Stomach (tissue), 9 donors: Measurements from ENCODE around the gene MEF2A. TPM values are rescaled to one million over a fixed set of nuclear protein-coding genes. Genes with fewer than 3 reads are reported as not detected.

Source experiments
- DNase-seq, 2 donors: peaks; one replicate each; pipeline versions ENCODE4 v3.0.0 to v3.0.0-alpha.2; 2013 to 2019
- H3K27ac ChIP-seq, 5 donors: fragments of 200-600 bp in 4 of 5; sonication (generic) in 4 of 5; one replicate each; pipeline ENCODE4 v1.5.1; 2013 to 2019; ENCODE audit warnings: mild to moderate bottlenecking in 1 of 5, moderate library complexity in 1 of 5
- H3K27me3 ChIP-seq, 3 donors: fragments of 200-600 bp; sonication (generic); one replicate each; pipeline ENCODE4 v1.5.1; 2017 to 2019; ENCODE audit warnings: mixed run types in 1 of 3
- H3K36me3 ChIP-seq, 4 donors: fragments of 200-600 bp; sonication (generic); 1 replicate in 3 of 4; 2 replicates in 1 of 4; pipeline ENCODE4 v1.5.1; 2016 to 2019
- H3K4me1 ChIP-seq, 4 donors: fragments of 200-600 bp; sonication (generic); one replicate each; pipeline ENCODE4 v1.5.1; 2016 to 2019
- H3K4me3 ChIP-seq, 4 donors: fragments of 200-600 bp; sonication (generic) in 3 of 4; one replicate each; pipeline ENCODE4 v1.5.1; 2016 to 2019; ENCODE audit warnings: mild to moderate bottlenecking in 1 of 4
- H3K9me3 ChIP-seq, 4 donors: fragments of 200-600 bp; sonication (generic); one replicate each; pipeline ENCODE4 v1.5.1; 2016 to 2019
- EP300 ChIP-seq: sonication (generic); formaldehyde crosslinking; IDR thresholded peaks from one replicate; pipeline ENCODE4 v1.6.1; 2017; ENCODE audit warnings: antibody characterized with exemption
- POLR2A ChIP-seq, 4 donors: fragments of 450-650 bp; IDR thresholded peaks; one replicate each; pipeline ENCODE4 v1.6.1; 2016; ENCODE audit warnings: antibody characterized with exemption in 4 of 4, control low read depth in 2 of 4, mild to moderate bottlenecking in 1 of 4, moderate library complexity in 1 of 4
- POLR2AphosphoS5 ChIP-seq, 3 donors: sonication (generic); formaldehyde crosslinking; IDR thresholded peaks; one replicate each; pipeline ENCODE4 v1.6.1; 2016; ENCODE audit warnings: antibody characterized with exemption in 3 of 3
- WGBS, 5 donors: extraction: QIAGEN DNeasy Blood & Tissue Kit in 3 of 5; methylation state at CpG; one replicate each; pipeline versions ENCODE4 v1.1.5 to v1.1.7; 2013 to 2018; 5-methylcytosine and 5-hydroxymethylcytosine counted together
- intact Hi-C: fragments of 100-400 bp; cut with DNase I; formaldehyde crosslinking; loops from one replicate; pipeline ENCODE4 v1.15.1; 2023; ENCODE audit warnings: low total_unique reads
- polyA plus RNA-seq, 3 donors: library from polyadenylated mRNA; stranded (reverse); fragments of 200-250 nt; gene quantifications; one replicate each; pipeline ENCODE4 v1.2.3, GENCODE V29; 2013
- total RNA-seq, 5 donors: library from RNA; depleted of rRNA; stranded (reverse); fragments of >200 nt; gene quantifications; one replicate each; pipeline versions ENCODE4 v1.1.0 to v1.2.3, GENCODE V29; 2014 to 2016
- TF ChIP-seq, protein P1 (sequence below), 7 experiments: fragments of 450-650 bp in 4 of 7; fragments of 200-600 bp in 3 of 7; sonication (generic) in 3 of 7; IDR thresholded peaks; one replicate each; pipeline ENCODE4 v1.5.1; 2016 to 2019; ENCODE audit warnings: antibody characterized with exemption in 7 of 7, control low read depth in 2 of 7, mild to moderate bottlenecking in 1 of 7
- donor health status: healthy with polysubstance abuse.
- donor health status: Bipolar disorder and iron deficiency.
- donor health status: healthy.

MEF2A gene
- total and polyA plus RNA-seq, 8 donors: 11.0 to 85.2 (median 26.7) TPM

DNA sequence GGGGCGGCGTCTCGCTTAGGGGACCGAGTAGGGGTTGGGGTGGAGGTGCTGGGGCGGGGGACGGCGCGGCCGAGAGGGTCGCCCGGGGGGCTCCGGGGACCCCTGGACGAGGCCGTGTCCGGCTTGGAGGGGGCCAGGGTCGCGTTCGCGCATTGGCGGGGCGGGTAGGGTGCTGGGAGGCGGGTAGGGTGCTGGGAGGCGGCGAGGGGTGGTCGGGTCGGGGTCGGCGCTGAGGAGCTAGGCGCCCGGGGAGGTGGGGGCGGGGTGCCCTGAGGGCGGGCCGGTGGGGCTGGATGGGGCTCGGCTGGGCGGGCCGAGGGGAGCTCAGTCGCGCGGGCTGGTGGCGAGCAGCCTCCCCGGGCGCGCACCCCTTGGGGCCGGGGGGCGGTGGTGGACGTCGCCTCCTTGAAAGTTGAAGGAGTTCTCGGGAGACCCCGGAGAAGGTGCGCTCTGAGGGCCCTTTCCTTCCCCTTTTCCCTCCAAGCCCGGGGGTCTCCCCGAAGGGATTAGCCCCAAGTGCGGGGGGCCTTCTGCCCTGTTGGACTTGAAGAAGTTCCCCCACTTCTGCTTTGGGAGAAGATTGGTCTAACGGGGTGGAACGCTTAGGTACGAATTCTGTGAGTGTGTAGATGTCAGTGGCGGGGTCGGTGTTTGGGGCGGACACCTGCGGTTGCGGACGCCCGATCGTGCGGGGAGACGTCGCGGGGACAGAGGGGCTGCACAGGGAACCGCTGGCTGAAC is 543 bp downstream of the MEF2A start:
- no peaks in the 10 kb centered on the region for H3K9me3 ChIP-seq
- DNase-seq: peak in 1 of 2 donors; percentile 76
- intact Hi-C loops: no loop called here
- H3K27ac ChIP-seq: peak overlapping the region; percentile 96 to 100 (median 99)
- peak overlapping the region; percentile 73 to 96 (median 90) for H3K4me3 ChIP-seq
- H3K27me3 ChIP-seq: no peaks in the 10 kb centered on the region
- no peaks in the 10 kb centered on the region for H3K36me3 ChIP-seq
- WGBS, 5 donors: 0 to 1% (median 1%) methylated on average over 21 to 67 of the region's 69 CpGs
- peaks cover 31 to 62% (median 47%) of the 10 kb centered on the region in 4 donors for H3K4me1 ChIP-seq
- TF ChIP-seq EP300 (no peak), POLR2AphosphoS5 (IDR thresholded peaks at IDR 0.05) (no peak), POLR2A (IDR thresholded peaks at IDR 0.05) (no peak)
- TF ChIP-seq, protein P1, sequence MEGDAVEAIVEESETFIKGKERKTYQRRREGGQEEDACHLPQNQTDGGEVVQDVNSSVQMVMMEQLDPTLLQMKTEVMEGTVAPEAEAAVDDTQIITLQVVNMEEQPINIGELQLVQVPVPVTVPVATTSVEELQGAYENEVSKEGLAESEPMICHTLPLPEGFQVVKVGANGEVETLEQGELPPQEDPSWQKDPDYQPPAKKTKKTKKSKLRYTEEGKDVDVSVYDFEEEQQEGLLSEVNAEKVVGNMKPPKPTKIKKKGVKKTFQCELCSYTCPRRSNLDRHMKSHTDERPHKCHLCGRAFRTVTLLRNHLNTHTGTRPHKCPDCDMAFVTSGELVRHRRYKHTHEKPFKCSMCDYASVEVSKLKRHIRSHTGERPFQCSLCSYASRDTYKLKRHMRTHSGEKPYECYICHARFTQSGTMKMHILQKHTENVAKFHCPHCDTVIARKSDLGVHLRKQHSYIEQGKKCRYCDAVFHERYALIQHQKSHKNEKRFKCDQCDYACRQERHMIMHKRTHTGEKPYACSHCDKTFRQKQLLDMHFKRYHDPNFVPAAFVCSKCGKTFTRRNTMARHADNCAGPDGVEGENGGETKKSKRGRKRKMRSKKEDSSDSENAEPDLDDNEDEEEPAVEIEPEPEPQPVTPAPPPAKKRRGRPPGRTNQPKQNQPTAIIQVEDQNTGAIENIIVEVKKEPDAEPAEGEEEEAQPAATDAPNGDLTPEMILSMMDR (IDR thresholded peaks at IDR 0.05): no peak

DNA sequence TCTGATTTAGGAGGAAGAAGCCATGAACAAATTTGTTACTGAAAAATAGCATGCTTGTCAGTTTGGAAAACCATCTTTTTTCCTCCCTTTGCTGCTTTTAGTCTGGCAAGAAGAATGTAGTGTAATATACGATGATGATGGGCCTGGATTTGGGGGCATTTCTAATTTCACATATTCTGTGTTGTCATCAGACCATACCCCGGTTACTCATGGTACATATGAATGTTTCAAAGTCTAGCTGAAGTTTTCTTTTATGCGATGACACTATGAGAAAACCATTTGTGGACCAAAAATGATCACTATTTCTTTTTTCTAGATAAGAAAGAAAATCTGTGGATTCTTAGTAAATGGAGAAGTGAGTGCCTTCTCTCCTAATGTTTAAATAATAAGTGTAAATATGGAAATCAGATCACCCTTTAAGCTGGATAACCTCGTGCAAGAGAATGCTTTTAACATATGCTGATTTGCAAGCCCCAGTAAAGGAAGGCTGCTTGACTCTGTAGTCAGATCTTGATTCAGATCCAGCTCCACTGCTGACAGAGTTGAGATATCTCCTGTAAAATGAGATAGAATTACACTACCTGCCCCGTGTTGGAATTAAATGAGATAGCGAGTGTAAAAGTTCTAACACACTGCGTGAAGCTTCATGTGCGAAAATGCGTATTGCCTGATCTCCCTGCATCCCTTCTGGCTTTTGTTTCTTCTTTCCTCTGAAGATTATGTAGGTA is 3.0 kb downstream of the MEF2A start:
- H3K27ac ChIP-seq: peak overlapping the region in 4 of 5 donors; percentile 59 to 100 (median 98)
- no peaks in the 10 kb centered on the region for H3K27me3 ChIP-seq
- no peaks in the 10 kb centered on the region for H3K36me3 ChIP-seq
- H3K9me3 ChIP-seq: no peaks in the 10 kb centered on the region
- TF ChIP-seq POLR2AphosphoS5 (IDR thresholded peaks at IDR 0.05) (peak in 1 of 3 donors; percentile 27), POLR2A (IDR thresholded peaks at IDR 0.05) (no peak)
- 23 to 53% (median 31%) methylated on average over 9 of the region's 9 CpGs for WGBS, 5 donors
- DNase-seq: peak in 1 of 2 donors; percentile 25
- H3K4me3 ChIP-seq: no peak overlapping the region
- peaks cover 32 to 80% (median 56%) of the 10 kb centered on the region in 4 donors for H3K4me1 ChIP-seq
- intact Hi-C loops: no loop called here

DNA sequence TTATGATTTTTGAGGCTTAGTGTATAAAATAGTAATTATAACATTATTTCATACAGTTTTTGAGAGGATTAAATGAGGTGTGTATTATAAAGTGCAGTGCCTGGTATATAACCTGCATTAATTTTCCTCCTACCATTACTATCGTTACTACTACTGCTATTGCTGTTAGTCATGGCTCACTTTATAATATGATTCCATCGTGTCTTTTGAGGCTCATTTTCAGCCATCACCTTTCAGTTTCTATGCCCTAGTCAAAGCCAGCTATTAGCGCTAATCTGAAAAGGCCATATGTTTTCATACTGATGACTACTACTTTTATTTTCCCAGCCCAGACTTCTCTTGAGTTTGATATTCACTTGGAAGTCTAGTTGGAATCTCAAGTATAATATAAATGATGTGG is 5.5 kb downstream of the MEF2A start:
- no peaks in the 10 kb centered on the region for H3K9me3 ChIP-seq
- no peaks in the 10 kb centered on the region for H3K27me3 ChIP-seq
- WGBS, 5 donors: 76 to 94% (median 82%) methylated on average over 3 of the region's 3 CpGs
- peak overlapping the region in 1 of 5 donors; percentile 8 for H3K27ac ChIP-seq
- H3K36me3 ChIP-seq: no peaks in the 10 kb centered on the region
- H3K4me1 ChIP-seq: peaks cover 23 to 84% (median 57%) of the 10 kb centered on the region in 4 donors
- no peak for TF ChIP-seq POLR2AphosphoS5 (IDR thresholded peaks at IDR 0.05)
- TF ChIP-seq POLR2A (IDR thresholded peaks at IDR 0.05): no peak
- TF ChIP-seq, protein P1 (IDR thresholded peaks at IDR 0.05): no peak
- no peak for TF ChIP-seq EP300
- intact Hi-C loops: no loop called here
- no peak for DNase-seq
- no peak overlapping the region for H3K4me3 ChIP-seq

DNA sequence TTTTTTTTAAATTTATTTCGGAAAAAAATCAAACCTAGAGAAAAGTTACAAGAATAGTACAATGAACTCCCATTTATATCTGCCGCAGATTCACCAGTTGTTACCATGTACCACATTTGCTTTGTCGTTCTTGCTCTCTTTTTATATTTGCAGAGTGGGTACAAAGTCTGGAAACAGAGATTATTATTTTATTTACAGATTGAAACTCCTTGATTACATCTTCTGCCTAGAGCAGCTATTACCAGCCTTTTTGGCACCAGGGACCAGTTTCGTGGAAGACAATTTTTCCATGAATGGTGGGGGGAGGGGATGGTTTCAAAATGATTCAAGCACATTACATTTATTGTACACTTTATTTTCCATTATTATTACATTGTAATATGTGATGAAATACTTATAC is 8.3 kb downstream of the MEF2A start:
- WGBS, 5 donors: 41 to 61% (median 55%) methylated on average over 4 of the region's 4 CpGs
- H3K4me1 ChIP-seq: peaks cover 9 to 86% (median 55%) of the 10 kb centered on the region in 4 donors

More for the DNA sequence above, 8.3 kb downstream of the MEF2A start:
- Histone ChIP-seq H3K36me3 (no peaks in the 10 kb centered on the region), H3K27me3 (no peaks in the 10 kb centered on the region), H3K27ac (no peak overlapping the region), H3K9me3 (no peaks in the 10 kb centered on the region), H3K4me3 (no peak overlapping the region)
- no peak for DNase-seq
- intact Hi-C loops: no loop called here
- TF ChIP-seq, protein P1 (IDR thresholded peaks at IDR 0.05): no peak
- no peak for TF ChIP-seq POLR2AphosphoS5 (IDR thresholded peaks at IDR 0.05)
- TF ChIP-seq POLR2A (IDR thresholded peaks at IDR 0.05): no peak
- no peak for TF ChIP-seq EP300
